NCI-H748 (cell line): Measurements from ENCODE around the gene TMEM245.
A peak's percentile ranks its signal among the peaks of the same experiment; 100 is the strongest.

Experiments
- DNase-seq: peaks from one replicate; lab custom pipeline; 2025; ENCODE audit not compliant: unreplicated experiment; lab: John Stamatoyannopoulos, UW

Gene TMEM245

DNA sequence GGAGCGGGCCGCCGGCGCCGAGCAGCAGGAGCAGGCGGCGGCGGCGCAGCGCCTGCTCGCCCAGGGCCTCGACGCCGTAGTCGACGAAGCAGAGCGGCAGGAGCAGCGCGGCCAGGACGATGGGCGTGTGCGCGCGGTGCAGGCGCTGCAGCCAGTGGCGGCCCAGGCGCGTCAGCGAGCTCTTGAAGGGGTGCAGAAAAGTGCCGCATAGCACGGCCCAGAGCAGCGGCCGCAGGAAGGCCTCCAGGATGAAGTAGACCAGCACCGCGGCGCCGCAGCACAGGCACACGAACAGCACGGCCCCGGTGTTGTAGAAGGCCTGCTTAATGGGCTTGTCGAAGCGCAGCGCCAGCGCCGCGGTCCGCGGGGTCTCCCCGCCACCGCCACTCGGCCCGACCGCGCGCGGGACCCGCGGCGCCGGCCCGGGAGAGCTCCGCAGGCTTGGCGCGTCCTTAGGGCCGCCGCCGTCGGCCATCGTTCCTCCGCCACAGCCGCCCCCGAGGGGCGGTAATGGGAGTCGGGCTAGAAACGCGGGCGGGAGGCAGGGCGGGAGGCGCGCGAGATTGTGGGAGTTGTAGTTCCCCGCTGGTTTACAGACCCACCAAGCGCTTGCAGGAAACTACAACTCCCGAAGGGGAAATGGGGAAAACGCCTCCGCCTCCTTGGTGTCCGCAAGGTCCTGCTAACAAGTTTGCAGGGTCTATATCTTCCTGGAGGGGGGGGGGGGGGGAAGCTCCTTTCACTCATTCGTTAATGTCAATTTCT lies at the start of gene TMEM245:
Gene TMEM245, minus strand, starts transcription at position 509 of the 765 bp plus-strand sequence. Its CDS starts 34 bp downstream, at position 475.
- DNase-seq, result peak; percentile 99

DNA sequence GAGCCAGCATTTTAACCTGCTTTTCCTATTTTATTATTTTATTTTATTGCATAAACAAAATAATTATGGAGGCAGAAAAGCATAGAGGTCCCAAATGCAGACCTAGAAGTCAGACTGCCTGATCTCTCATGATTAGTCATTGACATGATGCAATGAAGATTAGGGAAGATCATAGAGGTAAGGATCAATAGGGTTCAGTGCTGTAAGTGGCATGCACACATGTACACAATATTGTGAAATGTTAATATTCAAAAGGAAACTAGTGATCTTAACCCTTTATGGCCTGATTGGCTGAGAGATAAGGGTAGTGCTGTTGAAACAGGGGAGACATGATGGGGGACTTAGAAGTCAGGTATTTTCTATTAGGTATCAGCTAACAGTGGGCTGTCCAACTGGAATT lies 48.4 kb upstream of the TMEM245 start:
- DNase-seq, result no peak

GRCh38 chr9:109167716-109168115 lies 48.0 kb upstream of the TMEM245 start:
- peak; percentile 47 for DNase-seq

GRCh38 chr9:109166771-109167601 lies 47.2 kb upstream of the TMEM245 start, which contains the start of gene FRRS1L:
TSS of gene FRRS1L (minus strand) at chr9:109167249. CDS start at chr9:109167138, 111 bp downstream.
- peak; percentile 71 for DNase-seq

DNA sequence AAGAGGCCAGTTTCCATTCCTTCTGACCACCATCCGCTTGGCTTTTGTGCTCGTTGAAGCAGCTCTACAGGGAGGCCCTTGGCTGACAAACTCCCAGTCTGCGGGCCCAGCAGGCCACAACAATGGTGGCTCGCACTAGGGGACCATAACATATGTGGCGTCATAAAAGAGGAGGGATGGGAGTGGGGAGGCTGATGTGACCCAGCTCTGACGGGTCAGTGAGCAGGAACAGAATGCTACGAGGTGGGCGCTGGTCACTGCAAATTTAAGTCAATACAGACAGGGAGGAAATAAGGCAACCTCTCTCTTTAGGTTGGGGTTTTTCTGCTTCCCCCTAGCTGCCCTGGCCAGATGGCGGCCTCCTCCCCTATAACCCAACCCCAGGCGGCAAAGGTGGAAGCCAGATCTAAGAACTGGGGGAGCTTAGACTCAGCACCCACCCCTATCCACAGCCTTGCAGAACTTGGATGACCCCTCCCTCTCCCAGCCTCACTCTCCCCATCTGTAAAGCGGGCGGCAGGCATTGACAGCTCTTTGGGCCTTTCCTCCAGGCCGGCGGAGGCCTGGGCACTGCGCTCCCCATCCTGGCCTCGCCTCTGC lies 46.5 kb upstream of the TMEM245 start:
- DNase-seq, result no peak

GRCh38 chr9:109164042-109164441 lies 44.3 kb upstream of the TMEM245 start:
- no peak for DNase-seq

DNA sequence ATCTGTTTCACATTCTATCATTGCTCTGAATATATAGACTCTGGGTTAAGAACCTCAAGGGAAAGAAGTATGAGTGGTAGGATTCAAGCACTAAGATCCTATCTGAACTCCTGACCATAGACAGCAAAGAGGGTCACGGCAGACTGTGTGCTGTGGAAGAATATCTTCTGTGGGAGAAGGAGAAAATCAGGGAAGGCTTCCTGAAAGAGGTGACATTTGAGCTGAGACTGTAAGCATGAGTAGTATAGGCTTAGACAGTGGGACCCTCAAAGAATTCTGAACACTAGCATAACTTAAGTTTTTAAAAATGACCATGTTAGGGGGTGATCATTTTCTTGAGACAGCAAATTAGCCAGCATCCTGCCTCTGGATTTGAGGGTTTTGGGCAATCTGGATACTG lies 43.4 kb upstream of the TMEM245 start:
- DNase-seq, result no peak

GRCh38 chr9:109162677-109163076 lies 42.9 kb upstream of the TMEM245 start:
- DNase-seq, result no peak

DNA sequence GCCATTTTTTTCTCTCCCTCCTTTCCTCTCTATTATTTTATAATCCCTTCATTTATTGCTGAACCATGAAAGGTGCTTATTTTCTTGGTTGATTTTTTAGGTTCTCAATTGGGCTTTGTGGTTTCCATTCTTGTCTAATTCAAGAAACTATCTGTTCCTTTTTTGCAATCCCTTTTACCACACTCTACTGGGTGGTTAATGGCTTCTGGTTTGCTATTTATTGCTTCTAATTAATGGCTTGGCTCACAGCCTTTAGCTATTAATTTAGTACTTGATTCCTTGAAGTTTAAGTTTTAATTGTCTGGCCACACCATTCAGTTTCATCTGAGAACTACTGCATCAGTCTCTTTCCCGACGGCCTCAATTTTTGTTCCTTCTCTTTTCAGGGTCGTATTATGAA lies 41.7 kb upstream of the TMEM245 start:
- no peak for DNase-seq

DNA sequence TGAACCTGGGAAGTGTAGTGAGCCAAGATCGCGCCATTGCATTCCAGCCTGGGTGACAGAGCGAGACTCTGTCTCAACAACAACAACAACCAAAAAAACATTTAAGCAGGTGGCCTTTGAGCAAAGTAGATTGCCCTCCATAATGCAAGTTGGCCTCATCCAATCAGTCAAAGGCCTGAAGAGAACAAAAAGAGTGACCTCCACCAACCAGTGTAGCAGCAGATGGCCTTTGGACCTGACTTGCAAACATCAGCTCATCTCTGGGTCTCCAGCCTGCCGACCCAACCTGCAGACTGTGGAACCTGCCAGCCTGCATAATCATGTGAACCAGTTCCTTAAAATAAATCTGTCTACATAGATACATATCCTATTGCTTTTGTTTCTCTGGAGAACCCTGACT lies 39.8 kb upstream of the TMEM245 start:
- DNase-seq, result no peak

GRCh38 chr9:109158651-109159050 lies 38.9 kb upstream of the TMEM245 start:
- DNase-seq, result no peak

GRCh38 chr9:109156708-109157107 lies 37.0 kb upstream of the TMEM245 start:
- DNase-seq, result no peak

DNA sequence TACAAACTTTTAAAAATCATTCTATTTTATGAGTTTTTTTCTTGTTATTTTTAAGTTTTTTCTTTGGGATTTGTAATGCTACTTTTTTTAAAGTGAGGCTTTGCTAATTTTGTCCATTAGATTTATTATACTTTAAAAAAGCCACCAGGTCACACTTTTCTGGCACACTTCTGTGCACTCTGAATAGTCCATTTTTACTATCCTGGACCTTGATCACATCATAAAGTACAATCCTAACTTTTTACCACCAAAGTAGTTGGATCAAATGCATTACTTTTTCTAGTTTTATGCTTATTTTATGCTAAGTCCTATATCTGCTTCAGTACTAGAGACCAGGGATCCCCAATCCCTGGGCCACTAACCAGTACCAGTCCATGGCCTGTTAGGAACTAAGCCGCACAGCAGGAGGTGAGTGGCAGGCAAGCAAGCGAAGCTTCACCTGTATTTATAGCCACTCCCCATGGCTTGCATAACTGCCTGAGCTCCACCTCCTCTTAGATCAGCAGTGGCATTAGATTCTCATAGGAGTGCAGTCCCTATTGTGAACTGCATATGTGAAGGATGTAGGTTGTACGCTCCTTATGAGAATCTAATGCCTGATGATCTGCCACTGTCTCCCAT lies 31.3 kb upstream of the TMEM245 start:
- peak; percentile 28 for DNase-seq

- DNase-seq, result no peak
These were observed 30.0 kb upstream of the TMEM245 start for GRCh38 chr9:109149722-109150121.

GRCh38 chr9:109149089-109149488 lies 29.3 kb upstream of the TMEM245 start:
- no peak for DNase-seq

DNA sequence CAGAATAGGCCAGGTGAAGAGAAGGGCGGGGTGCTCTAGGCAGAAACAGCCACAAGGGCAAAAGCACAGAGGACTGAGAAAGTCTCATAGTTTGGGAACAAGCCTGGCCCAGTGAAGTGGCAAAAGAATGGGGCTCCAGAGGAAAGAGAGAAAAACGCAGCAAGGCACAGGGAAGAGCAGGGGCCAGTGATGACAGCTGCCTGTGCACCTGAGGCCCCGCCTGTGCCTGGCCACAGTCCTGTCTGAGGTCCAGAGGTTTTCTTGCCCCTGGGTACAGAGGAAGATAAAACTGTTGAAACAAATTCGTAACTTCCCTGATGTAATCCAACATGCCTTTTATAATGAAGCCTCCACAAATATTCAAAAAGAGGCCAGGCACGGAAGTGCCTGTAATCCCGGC lies 25.3 kb upstream of the TMEM245 start:
- no peak for DNase-seq

- peak; percentile 65 for DNase-seq
These were observed 24.3 kb upstream of the TMEM245 start for GRCh38 chr9:109143881-109144562.

GRCh38 chr9:109141375-109141774 lies 21.6 kb upstream of the TMEM245 start:
- no peak for DNase-seq

DNA sequence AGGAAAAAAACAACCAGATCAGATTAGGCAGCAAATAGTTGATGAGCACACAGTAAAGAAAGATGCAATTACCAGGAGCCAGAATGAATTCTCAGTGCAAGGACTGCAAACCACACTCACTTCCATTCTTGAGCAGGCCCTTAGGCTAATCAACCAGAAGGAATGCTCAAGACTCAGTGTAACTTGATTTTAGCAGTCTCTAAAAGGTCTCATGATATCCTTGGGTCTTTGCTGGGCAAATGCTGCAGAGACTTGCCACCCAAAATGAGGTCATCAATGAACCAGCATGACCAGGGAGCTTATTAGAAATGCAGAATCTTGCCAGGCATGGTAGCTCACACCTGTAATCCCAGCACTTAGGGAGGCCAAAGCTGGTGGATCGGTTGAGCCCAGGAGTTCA lies 20.1 kb upstream of the TMEM245 start:
- no peak for DNase-seq

GRCh38 chr9:109138421-109138820 lies 18.7 kb upstream of the TMEM245 start:
- no peak for DNase-seq

GRCh38 chr9:109134167-109134578 lies 14.4 kb upstream of the TMEM245 start:
- DNase-seq, result no peak
